Myocyte (in vitro differentiated cells): ENCODE measurements around the gene ALDH9A1. TPM values are rescaled to one million over a fixed set of nuclear protein-coding genes. Genes with fewer than 3 reads are reported as not detected.

Source experiments
- DNase-seq: peaks from one replicate; pipeline ENCODE4 v3.0.0-alpha.2; 2012; ENCODE audit warnings: low read depth
- total RNA-seq: library from RNA; depleted of rRNA; stranded (reverse); fragments of >200 nt; gene quantifications from 2 replicates; pipeline ENCODE4 v1.2.3, GENCODE V29; 2014

The ALDH9A1 gene
- total RNA-seq, 1 donor from 2014 or later, result 200 TPM

DNA sequence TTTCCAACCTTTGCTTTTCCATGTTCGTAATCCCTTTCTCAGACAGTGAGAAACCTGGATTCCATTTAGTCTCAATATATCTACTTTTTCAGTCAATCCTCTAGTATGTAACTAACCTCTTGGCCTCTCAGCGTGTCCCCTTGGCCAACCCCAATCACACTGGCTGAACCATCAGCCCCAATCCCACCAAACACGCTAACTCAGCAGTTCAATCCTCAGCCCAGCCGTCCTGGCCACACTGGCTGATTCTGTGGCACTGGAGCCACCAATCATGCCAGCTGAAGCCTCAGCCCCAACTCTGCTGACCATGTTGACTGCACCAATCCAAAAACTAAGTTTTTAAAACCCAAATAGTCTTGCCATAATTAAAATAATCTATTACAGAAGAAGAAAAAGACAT is 73.9 kb downstream of the ALDH9A1 start:
- DNase-seq, result no peak

DNA sequence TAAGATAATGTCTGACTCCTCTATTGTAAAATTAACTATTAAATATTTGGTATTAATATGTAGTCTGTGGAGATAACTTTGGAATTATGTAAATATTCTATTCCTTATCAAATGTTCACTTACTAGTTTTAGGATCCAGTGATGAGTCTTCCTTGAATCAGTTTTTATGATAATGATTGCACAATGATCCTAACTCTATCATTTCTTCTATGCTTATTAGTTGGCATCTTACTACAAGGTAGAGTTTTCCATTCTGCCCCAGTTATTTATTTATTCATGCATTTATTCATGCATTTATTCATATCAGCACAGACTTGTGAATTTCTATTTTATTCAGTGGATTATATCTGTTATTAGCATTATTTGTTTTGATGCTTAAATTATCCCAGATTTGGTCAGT is 74.7 kb downstream of the ALDH9A1 start:
- DNase-seq, result no peak

DNA sequence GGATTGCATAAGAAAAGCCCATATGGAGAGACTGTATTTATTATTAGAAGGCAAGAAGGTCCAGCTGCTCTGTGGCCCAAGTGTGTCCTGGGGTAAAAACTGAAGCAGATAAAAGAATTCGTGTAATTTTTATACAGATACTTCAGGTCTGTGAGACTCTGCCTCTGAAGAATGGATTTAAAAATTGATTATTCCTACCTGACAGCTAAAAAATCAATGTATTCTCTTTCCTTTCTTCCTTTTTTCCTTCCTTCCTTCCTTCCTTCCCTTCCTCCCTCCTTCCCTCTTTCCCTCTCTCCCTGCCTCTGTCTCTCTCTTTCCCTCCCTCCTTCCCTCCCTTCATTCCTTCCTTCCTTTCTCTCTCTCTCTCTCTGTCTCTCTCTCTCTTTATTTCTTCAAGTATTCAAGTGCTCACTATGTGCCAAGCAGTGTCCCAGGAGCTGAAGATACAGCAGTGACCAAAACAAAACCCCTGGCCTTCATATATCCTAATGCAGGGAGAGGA is 78.7 kb downstream of the ALDH9A1 start:
- no peak for DNase-seq

DNA sequence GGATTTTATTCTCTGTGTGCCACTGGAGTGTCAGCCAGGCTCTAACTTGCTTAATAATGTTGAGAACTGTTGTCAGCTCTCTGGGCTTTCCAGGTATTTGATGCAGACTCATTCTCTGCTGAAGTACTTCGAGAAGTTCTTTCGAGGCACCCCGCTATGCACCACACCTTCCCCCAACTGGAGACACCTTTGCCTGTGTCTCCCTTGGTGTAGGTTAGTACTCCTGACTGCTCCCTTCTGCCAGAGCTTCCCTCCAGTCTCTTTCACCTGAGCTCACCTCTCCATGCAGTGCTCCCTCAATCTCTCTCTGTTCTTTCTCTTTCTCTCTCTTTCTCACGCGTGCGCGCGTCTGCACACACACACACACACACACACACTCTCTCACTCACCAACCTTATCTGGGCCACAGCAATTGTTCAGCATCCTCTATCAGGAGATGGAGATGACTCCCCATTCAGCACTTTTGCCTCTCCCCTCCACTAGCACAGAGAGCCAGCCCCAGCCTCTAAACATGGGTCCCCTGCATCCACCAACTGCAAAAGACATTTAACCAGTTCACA is 81.3 kb downstream of the ALDH9A1 start:
- no peak for DNase-seq

DNA sequence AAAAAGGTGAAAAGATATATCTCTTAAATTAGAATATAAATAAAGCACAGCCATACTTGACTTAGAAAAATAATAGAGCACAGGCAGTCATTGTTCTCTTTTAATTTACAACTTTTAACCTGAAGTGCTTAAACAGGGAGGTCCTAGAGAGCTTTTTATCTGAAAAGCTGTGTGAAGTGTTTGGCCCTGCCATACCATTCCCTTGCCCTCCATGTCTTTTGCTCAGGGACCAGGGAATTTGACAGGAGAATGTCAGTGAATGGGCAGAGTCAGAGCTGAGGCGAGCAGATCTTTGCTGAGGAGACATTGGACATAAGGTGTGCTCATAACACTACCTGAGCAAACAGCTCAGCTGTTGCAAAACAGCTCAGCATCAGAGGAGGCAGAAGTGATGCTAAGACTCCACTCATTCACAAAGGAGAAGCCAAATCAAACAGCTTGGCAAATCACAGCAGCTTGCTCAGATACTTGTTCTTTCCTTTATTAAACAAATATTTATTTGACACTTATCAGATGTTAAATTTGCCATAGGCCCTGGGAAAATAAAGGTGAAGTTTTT is 82.2 kb downstream of the ALDH9A1 start:
- DNase-seq, result no peak

Other genes with a start within 250 kb of the ALDH9A1 start
- not detected in 2 replicates for gene LRRC52, start 154.6 kb downstream of the ALDH9A1 start, total RNA-seq
- gene MGST3, start 67.3 kb downstream of the ALDH9A1 start, total RNA-seq, result 60.4 and 103 TPM in 2 replicates
- gene TMCO1, start 70.3 kb upstream of the ALDH9A1 start, total RNA-seq, result 87.2 and 96.9 TPM in 2 replicates
- gene UCK2, start 129.1 kb upstream of the ALDH9A1 start, total RNA-seq, result 107 and 130 TPM in 2 replicates